Measurements from ENCODE around the gene MYADML2.

The MYADML2 gene

DNA sequence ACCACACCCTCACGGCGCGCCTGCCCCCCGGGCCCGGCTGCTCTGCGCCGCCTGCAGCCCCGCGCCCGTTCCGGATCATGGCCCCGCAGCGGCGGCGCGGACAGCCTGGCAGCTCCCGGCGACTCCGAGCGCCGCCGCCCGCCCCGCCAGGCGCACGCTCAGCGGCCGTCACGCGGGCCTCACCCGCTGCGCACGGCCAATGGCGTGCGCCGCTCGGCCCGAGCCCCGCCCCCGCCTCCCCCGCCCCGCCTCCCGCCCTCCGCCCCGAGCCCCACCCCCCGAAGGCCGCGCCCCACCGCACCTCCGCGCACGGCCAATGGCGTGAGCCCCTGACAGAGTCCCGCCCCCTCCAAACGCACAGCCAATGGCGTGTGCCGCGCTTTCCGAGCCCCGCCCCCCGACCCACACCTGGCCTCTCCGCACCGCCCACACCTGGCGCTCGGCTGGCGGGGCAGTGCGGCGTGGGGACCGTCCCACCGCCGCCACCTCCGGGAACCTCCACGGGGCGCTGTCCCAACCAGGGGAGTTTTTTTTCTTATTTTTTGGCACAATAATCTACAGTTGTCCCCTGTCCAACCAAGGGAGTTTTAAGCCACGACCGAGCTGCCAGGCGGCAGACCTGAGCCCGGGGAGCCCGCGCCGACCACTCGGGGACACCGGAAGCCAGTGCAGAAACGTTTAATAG is 35.6 kb downstream of the MYADML2 start, which contains the start of gene PCYT2:
Gene PCYT2, minus strand, starts transcription at position 123 of the 685 bp plus-strand sequence. Its CDS starts 44 bp downstream, at position 79.
- DNase-seq (ENCODE audit: low read depth), result peak; percentile 88

DNA sequence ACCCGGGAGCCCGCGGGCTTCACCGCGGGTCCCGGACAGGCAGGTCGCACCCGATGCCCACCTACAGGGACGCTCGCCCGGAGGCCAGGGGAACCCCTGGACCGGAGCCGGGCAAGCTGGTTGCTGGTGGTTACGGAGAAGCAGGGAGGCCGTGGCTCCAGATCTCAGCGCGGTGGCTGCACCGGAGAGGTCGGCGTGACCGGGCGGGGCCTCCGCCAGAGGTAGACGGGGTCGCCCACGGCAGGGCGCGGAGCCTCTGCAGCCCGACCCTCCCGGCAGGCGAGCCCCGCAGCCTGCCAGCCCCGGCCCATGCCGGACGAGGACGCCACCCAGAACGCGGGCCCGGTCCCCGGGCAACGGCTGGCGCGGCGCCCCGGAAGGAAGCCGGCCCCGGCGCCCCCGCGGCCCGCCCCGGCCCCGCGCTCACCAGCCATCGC is 36.2 kb downstream of the MYADML2 start:
- DNase-seq (ENCODE audit: low read depth), result no peak

DNA sequence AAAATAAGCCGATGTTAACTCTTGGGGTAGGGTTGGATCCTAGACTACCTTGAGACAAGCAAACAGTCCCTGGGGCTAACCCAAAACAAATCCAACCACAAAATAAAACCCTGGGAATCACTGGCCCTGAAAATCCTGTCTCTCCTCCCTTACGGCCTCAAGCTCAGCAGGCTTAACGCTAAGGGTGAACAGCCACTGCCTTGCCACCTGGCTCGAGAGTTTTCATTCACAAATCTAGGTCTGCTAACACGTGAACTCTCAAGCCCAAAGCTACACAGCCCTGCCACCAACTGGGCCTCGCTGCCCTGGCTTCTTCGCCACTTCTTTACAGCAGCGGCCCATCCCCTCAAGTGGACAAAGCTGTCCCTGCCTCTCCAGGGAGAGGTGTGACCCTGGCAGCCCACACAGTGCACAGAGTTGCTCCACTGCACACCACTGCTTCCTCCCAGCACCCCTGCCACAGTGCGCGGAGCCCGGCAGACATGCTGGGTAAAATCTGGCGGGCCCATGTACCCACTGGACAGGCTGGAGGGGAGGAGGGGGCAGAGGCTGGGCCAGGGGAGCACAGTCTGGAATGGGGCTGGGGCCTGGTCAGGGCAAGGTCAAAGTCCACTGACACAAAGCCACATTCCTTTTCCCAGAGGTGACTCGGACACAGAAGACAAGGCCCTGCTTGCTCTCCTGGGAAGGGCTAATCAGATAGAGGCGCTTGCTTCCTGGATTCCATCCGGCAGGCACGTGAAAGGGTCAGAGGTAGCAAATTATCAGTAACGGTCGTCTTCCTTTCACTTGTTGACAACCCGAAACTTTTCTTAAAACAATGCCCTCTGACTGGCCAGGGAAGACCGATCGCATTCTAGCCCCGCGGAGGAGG is 36.8 kb downstream of the MYADML2 start:
- DNase-seq (ENCODE audit: low read depth), result no peak

DNA sequence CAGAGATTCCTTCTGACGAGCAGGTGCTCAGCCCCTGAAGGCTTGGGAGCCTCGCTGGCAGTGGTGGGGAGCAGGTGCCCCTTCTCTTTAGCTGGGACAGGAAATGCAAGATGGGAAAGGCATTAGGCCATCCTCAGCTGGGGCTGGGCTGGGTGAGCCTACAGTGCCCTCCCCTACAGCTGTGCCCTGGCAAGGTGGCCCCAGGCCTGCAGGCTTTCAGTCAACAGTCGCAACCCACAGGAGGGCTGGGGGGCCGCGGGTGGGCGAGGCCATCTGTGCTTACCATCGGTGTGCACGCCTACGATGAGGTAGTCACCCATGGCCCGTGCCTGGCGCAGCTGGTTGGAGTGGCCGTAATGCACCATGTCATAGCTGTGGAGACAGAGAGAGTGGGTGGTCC is 37.8 kb downstream of the MYADML2 start:
- no peak for DNase-seq (ENCODE audit: low read depth)

DNA sequence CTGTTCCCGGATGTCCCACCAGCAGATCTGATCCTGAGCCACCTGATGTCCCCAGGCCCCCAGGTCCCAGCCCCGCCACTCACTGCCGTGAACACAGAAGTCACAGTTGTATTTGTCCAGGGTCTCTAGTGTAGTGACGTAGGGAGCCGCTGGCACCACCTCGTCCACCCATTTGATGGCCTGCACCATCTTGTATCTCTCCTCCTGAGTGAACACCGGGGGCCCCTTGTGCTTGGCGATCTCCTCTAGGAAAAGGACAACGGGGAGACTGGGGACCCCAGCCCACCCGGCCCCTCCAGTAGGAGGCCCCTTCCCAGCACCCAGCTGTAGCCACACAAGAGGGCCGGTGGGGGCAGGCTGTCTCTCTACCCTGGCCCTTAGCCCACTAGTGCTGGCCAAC is 38.2 kb downstream of the MYADML2 start:
- DNase-seq (ENCODE audit: low read depth), result no peak

DNA sequence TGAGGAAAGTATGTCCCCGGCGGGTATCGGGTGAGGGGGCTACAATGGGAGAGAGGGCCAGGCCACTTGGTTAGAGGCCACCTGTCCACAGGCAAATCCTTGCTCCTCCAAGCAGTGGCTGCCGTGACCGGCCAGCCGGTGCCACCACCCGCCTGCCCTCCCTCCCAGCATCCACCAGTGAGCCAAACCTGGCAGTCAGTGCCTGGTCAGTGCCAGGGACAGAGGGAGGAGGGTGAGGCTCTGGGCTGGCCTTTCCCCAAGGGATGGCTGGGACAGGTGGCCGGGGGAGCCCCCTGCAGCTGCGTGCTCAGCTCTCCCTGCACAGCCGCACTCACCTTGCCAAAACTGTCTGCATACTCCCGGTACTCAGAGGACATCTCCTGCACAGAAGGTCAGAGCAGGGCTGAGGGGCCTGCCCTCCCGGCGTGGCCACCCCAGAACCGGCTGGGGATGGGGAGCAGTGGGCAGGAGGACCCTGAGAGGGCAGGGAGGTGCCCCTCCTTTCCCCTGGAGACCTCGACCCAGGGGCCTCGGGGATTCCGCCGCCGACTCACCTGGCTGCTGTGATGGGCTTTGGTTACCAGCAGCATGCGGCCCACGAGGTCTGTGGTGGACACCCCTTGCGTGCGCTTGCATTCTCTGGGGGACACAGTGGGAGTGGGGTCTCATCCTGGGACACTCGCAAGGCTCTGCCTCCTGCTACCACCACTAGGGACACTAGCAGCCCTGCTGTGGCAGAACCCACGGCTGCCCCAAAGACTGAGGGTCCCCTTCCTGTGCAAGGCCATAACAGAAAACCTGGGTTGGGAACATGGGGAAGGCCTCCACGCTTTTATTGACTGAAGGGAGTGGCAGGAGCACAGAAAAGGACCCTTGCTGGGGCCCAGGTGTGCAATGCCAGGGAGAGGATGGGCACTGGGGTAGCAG is 39.6 kb downstream of the MYADML2 start:
- no peak for DNase-seq (ENCODE audit: low read depth)

DNA sequence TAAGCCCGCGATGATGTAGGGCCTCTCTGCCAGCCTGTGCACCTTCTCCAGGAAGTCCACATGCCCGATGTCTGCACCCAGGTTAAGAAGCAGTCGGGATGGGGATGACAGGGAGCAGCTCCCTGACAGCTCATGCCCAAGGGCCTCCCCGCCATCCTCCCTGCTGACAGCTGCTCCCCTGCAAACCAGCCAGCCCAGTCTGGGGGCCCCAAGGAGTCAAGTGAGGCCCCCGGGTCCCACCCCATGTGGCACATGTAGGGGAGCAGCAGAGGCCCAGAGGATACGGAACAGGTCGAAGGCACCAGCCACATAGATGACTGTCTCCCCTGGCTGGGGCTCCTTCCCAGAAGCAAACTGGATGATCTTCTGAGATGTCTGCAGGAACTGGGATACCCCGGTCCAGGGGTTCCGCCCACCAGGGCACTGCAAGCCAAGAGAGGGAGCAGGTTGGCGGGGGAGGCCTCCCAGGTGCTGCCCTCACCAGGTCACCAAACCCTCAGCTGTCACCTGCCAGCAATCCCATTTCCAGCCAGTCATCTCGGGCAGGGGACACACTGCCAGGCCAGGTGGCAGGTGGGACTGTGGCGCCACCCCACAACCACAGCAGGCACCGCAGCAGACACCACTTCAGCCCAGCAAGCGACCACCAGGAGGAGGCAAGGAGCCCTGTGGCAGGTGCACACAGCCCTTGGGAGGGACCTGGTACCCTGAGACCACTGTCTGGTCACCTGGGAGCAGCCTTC is 40.4 kb downstream of the MYADML2 start:
- DNase-seq (ENCODE audit: low read depth), result no peak

DNA sequence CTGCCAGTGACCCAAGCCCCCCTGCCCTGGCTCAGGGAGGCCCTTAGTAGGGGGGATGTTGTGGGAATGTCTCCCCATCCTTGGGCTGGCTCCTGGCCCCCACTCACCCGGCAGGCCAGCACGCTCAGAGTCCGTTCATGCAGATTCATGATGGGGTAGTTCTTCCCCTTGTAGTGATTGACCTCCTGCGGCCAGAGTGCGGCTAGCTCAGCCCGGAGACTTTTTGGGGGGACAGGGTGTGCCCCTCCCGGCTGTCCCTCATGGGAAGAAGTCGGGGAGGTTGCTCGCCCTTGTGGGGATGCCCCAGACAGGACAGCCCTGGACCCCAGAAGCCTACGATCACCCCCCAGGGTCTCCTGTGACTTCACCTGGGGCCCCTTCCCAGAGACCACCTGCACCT is 41.0 kb downstream of the MYADML2 start:
- no peak for DNase-seq (ENCODE audit: low read depth)

DNA sequence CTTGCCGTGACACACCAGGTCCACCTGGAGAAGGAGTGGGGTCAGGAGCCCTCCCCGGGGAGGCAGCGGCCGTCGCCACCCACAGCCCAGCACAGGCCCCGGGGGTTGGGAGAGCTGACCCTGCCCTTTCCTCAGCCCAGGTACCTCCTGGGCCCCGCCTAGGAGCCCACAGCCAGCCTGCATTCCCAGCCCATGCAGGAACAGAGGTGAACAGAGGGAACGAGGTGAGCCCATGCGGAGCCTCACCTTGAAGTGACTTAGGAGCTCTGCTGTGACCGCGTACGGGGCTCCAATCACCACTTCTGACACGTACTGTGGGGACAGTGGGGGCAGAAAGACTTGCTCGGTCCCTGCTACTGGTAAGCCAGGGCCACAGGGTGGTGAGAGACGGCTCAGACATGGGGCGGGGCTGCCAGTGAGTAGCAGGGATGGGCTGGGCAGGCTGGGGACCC is 41.6 kb downstream of the MYADML2 start:
- no peak for DNase-seq (ENCODE audit: low read depth)

DNA sequence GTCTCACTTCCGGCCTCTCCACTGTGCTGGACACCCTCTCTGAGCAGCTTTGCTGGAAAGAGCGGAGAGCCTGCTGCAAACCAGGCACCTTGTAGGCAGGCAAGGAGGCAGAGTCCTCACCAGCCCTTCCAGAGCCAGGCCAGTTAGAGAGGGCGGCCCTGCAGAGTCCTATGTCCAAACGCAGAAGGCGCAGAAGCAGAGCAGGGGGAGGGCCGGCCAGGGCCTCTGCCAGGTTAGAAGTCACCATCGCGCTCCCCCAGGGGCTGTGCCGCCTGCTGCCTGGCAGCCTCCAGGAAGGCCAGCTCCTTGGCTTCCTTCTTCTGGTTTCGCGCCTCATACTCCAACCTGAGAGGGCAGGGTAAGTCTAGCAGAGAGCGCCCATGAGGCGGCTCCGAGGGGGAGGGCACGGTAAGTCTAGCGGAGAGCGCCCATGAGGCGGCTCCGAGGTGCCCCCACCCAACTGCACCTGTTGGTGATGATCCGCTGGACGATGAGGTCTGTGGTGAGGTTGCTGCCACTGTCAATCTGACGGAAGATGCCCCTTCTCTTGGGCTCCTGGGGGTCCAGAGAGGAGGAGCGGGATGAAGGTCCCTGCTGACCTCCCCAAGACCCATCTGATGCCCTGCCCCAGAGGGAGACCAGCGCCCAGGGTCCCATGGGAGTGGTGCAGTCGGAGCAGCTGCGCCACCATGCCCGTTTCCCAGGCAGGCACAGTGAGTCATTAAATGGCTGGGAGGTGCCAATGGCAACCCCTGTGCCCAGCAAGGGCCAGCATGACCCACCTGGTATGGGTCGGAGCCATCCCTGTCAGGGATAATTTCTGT is 42.2 kb downstream of the MYADML2 start:
- DNase-seq (ENCODE audit: low read depth), result no peak

DNA sequence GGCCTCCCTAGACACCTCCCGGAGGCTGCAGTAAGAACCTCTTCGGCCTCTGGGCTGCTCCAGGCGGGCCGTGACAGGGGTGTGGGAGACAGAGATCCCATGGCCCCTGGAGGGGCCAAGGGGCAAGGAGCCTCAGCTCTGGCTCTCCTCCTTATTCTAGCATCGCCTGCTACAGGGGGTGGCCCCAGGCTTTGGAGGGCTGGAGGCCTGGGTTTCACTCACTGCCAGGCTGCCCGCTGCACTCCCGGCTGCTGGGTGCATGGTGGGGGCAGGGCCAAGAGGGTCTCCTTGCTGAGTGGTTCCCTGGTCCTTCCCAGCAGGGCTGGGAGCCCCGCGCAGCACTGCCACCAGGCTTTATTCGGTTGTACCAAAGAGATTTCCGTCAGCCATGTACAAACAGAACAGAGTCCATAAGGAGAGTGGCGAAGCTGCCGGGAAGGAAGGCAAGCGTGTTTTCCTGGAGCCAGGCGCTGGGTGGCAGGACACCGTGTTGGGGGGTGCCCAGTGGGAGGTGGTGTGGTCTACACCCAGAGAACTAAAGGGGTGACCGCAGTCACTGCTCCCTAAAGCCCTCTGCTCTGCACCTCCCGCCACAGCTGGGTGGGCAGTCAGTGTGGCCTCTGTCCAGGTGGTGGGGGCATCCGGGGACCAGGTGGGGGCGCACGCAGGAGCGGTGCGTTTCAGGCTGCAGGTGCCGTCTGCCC is 43.0 kb downstream of the MYADML2 start:
- no peak for DNase-seq (ENCODE audit: low read depth)

DNA sequence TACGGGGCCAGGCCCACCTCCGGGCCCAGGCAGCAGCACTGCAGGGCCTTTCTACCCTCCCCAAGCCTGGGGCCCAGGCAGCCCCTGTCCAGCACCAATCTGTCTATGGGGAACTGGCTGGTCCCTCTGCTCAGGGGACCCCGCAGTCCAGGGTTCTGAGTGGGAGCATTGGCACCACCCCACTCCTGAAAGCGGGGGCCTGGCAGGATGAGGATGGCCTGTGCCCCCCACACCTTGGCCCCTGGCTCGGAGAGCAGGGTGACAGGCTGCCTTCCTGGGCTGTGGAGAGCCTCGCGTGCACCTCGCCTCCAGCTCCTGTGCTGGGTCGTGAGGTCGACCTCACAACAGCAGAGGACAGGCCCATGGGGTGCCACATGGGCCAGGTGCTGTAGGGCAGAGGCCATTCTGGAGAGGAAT is 43.6 kb downstream of the MYADML2 start:
- DNase-seq (ENCODE audit: low read depth), result no peak

DNA sequence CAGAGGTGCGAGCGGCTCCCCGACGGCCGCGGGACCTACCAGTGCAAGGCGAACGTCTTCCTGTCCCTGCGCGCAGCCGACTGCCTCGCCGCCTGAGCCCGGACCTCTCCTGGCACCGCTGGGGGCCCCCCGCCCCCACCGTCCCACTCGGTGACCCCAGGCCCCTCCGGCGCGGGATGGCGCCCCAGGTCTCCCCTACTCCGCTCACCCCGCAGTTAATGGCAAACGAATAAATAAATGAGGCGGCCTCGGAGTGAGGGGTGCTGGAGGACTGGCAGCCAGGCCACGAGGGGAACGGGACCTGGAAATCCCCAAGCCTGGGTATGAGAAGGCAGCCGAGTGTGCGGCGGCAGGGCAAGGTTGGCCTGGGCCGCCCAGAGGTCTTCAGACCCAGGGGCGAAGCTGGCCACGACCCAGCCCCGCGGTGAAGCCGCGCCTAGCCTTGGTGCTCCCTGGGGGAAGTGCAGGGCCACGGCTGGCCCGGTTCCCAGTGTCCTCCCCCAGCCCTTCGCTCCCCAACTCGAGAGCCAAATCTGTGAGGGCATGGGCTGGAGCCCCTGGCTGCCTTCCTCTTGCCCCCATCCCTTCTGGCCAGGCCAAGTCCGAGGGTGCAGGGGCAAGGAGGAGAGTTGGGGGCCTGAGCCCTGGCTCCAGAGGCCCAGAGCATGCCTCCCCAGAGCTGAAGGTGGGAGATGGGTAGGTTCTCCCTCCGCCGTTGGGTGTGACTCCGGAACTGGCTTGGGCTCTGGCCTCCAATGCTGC is 44.2 kb downstream of the MYADML2 start:
- no peak for DNase-seq (ENCODE audit: low read depth)

DNA sequence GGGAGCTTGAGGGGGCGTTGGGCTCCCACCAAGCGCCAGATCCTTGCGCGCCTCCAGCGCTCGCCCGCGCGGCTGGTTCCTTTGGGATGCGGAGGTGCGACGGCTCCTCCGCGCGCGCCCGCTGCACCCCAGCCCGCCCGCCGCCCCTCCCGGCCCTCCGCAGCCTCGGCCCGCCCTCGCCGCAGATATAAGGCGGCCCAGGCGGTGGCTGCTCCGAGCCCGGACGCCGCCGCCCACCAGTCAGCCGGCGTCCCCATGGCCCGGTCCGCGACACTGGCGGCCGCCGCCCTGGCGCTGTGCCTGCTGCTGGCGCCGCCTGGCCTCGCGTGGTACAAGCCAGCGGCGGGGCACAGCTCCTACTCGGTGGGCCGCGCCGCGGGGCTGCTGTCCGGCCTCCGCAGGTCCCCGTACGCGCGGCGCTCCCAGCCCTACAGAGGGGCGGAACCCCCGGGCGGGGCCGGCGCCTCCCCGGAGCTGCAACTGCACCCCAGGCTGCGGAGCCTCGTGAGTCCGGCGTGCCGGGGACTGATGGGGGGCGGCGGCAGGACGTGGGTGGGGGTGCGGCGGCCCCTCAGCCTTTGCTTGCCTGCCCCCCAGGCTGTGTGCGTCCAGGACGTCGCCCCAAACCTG is 44.9 kb downstream of the MYADML2 start, which contains the start of gene NPB:
Gene NPB, plus strand, starts transcription at position 216 of the 630 bp plus-strand sequence. Its CDS starts 40 bp downstream, at position 256.
- no peak for DNase-seq (ENCODE audit: low read depth)

DNA sequence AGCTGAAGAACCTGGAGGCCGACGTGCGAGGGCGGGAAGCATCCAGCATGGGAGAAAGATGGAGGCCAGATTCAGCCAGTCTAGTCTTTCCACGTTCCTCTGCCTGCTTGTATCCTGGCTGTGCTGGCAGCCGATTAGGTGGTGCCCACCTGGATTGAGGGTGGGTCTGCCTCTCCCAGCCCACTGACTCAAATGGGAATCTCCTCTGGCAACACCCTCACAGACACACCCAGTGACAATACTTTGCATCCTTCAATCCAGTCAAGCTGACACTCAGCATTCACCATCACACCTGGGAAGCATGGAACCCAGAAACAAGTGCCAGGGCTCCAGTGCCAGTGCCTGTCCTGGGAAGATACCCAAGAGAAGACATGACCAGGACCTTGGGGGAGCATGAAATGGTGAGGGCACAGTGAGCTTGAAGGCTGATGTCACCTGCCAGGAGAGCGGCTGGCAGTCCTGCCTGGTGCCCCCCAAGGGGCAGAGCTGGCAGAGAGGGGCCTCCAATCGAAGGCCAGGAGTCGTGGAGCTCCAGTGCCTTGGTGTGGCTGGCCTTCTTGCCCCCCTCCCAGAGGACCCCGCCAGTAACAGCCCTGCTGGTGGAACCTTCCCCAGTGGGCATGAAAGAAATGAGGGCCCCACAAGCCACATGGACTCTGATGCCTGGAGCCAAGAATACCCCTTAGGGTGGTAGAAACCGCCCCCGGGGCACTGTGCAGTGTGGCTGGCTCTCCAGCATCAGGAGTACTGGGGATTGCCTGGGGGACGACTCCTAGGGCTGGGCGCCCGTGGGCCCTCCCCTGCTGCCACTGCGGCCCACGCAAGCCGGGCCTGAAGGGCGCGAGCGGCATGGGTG is 45.6 kb downstream of the MYADML2 start:
- DNase-seq (ENCODE audit: low read depth), result no peak

DNA sequence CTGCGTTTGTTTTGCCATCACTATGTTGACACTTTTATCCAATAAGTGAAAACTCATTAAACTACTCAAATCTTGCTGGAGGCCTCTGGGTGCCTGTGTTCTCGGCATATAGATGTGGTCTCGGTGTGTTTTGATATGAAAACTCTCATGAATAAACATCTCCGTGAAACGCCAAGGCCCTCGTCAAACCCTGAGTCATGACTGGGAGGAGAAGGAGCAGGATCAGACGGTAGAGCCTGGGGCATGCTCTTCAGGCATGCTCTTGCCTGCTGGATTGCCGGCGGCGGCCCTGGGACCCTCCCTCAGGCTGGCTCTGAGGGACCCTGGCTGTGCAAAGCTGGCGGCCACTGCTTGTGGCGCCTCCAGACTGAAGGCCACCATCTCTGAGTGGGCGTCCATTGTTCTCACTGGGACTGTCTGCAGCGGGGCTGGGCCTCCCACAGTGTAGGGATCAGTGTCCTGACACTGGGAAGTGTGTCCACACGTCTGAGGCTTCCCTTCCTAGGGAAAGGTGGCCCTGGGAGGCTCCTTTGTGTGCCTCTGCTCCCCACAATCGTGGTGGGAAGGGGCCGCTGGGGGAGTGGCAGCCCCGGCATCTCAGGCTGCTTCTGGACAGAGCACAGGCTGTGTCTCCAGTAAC is 46.7 kb downstream of the MYADML2 start:
- no peak for DNase-seq (ENCODE audit: low read depth)

All from activated T-helper 1 cell treated with Interleukin-2 at 50 U/mL for 16 hours (primary cell).